Fibroblast of lung (primary cell): Measurements from ENCODE around the gene B3GNT8. TPM values are rescaled to one million over a fixed set of nuclear protein-coding genes. Genes with fewer than 3 reads are reported as not detected.
"Not testable (repeated sequence)": the region's sequence is repeated elsewhere in the genome, so short reads cannot be mapped to it uniquely, and the experiment has no call there.

ENCODE experiments used
- DNase-seq, 2 donors: peaks; one replicate each; pipeline versions ENCODE4 v3.0.0 to v3.0.0-alpha.2; 2010; ENCODE audit warnings: low read depth in 2 of 2
- H2AFZ ChIP-seq: 2 replicates; pipeline ENCODE4 v1.5.1; 2012; ENCODE audit warnings: low read length, control low read depth, inconsistent platforms
- H3K27ac ChIP-seq: 2 replicates; pipeline ENCODE4 v1.5.1; 2011; ENCODE audit warnings: low read length, control low read depth; ENCODE audit not compliant: insufficient read depth
- H3K27me3 ChIP-seq: 2 replicates; pipeline ENCODE4 v1.5.1; 2011; ENCODE audit warnings: mild to moderate bottlenecking, low read length; ENCODE audit not compliant: control insufficient read depth, insufficient read depth
- H3K36me3 ChIP-seq: 2 replicates; pipeline ENCODE4 v1.5.1; 2011; ENCODE audit warnings: low read length; ENCODE audit not compliant: control insufficient read depth, insufficient read depth
- H3K4me1 ChIP-seq: 2 replicates; pipeline ENCODE4 v1.5.1; 2011; ENCODE audit warnings: low read length; ENCODE audit not compliant: control insufficient read depth, insufficient read depth; ENCODE audit errors: extremely low read depth
- H3K4me2 ChIP-seq: 2 replicates; pipeline ENCODE4 v1.5.1; 2011; ENCODE audit warnings: low read length, control low read depth; ENCODE audit not compliant: insufficient read depth; ENCODE audit errors: extremely low read depth
- H3K4me3 ChIP-seq, 4 experiments: fragments of 200-600 bp in 1 of 4; sonication (generic) in 1 of 4; replicated peaks in 1 of 4; 2 replicates each; pipeline ENCODE4 v1.5.1; 2011 to 2016; ENCODE audit warnings: low read length in 4 of 4, low read depth in 3 of 4, mild to moderate bottlenecking in 3 of 4, control low read depth in 2 of 4, inconsistent platforms in 1 of 4, mixed read lengths in 1 of 4; ENCODE audit not compliant: insufficient read depth in 1 of 4; ENCODE audit errors: control extremely low read depth in 1 of 4
- H3K79me2 ChIP-seq: 2 replicates; pipeline ENCODE4 v1.5.1; 2012; ENCODE audit warnings: mild to moderate bottlenecking, low read length, inconsistent platforms; ENCODE audit not compliant: control insufficient read depth, insufficient read depth
- H3K9ac ChIP-seq: 2 replicates; pipeline ENCODE4 v1.5.1; 2011; ENCODE audit warnings: mild to moderate bottlenecking, low read length, control low read depth; ENCODE audit not compliant: insufficient read depth
- H3K9me3 ChIP-seq: 2 replicates; pipeline ENCODE4 v1.5.1; 2012; ENCODE audit warnings: low read depth, low read length; ENCODE audit not compliant: control insufficient read depth, insufficient read depth
- H4K20me1 ChIP-seq: 2 replicates; pipeline ENCODE4 v1.5.1; 2011; ENCODE audit warnings: low read length; ENCODE audit not compliant: control insufficient read depth, insufficient read depth; ENCODE audit errors: extremely low read depth
- CTCF ChIP-seq, 2 donors: IDR thresholded peaks in 1 of 2; conservative IDR thresholded peaks in 1 of 2; 1 replicate in 1 of 2; 2 replicates in 1 of 2; pipeline ENCODE4 v1.5.1; 2011 to 2012; ENCODE audit warnings: low read length in 2 of 2, control low read depth in 1 of 2, inconsistent platforms in 1 of 2, low read depth in 1 of 2, mild to moderate bottlenecking in 1 of 2
- EZH2 ChIP-seq: IDR thresholded peaks from 2 replicates; pipeline ENCODE4 v1.5.1; 2012; ENCODE audit warnings: low read length, control low read depth, mild to moderate bottlenecking; ENCODE audit errors: missing control alignments
- polyA minus RNA-seq: library from RNA; depleted of rRNA, polyadenylated mRNA; stranded (reverse); fragments of >200 nt; gene quantifications from 2 replicates; pipeline ENCODE4 v1.2.3, GENCODE V29; 2011; ENCODE audit warnings: low replicate concordance
- polyA plus RNA-seq, 2 donors: library from polyadenylated mRNA; depleted of rRNA in 1 of 2; stranded (reverse) in 1 of 2; unstranded in 1 of 2; fragments of >200 nt; gene quantifications; 2 replicates each; pipeline ENCODE4 v1.2.1, GENCODE V29; 2011 to 2012; ENCODE audit warnings: missing spikeins in 1 of 2
- total RNA-seq: library from RNA; depleted of rRNA; stranded (reverse); fragments of >200 nt; gene quantifications from 2 replicates; pipeline ENCODE4 v1.2.1, GENCODE V29; 2014

The B3GNT8 gene
- 1.3 and 3.5 TPM in 2 replicates for total RNA-seq
- 0.30 and 0.54 TPM in 2 replicates for polyA plus RNA-seq
- 1.5 and 3.2 TPM in 2 replicates for polyA plus RNA-seq (2012)
- polyA minus RNA-seq = 0.26 and 0.79 TPM in 2 replicates

DNA sequence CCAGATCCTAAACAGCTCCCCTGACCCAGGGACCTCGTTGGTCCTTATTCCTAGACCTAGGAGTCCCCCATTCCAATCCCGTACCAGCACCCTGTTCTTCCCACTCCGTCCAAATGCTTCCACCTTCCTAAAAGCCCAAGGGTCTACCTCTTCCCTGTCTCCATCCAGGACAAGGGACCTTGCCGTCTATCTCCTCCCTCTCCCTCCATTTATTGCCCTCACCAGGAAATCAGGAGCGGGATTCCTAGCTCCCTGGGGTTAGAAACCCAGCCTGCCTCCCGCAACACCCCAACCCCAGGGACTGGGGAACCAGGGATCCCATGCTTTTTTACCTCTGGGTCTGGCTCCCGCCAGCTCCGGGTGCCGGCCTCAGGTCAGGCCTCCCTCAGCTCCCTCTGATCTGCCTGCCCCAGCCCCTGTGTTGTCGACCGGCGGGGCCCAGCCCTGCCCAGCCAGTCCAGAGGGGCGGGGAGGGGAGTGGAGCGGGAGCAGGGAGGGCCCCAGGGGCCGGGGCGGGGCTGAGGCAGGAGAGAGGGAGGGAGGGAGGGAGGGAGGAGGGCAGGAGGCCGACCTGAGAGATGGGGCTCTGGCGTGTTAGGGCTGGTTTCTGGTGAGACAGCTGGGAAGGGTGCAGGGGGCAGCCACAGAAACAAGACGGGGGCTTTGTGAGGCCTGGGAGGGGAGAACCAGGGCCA lies at the start of gene B3GNT8:
Gene B3GNT8 (minus strand): TSS at position 423 of the 695 bp plus-strand sequence. CDS start 596 bp downstream, outside the sequence.
- Histone ChIP-seq H3K27ac (peak within 1 kb of the TSS; percentile 44), H3K9ac (peak within 1 kb of the TSS; percentile 21), H3K4me2 (peak within 1 kb of the TSS; percentile 69), H3K36me3 (peaks cover 14% of the 10 kb centered on the region), H4K20me1 (no peaks in the 10 kb centered on the region), H3K27me3 (no peaks in the 10 kb centered on the region), H2AFZ (peak within 1 kb of the TSS; percentile 34), H3K4me3 (peak within 1 kb of the TSS; percentile 29 to 67 (median 46)), H3K79me2 (no peaks in the 10 kb centered on the region), H3K4me1 (peaks cover 9% of the 10 kb centered on the region), H3K9me3 (no peaks in the 10 kb centered on the region)
- DNase-seq = peak; percentile 59 to 68
- TF ChIP-seq CTCF (conservative IDR thresholded peaks at IDR 0.05 in 1 of 2, IDR thresholded peaks at IDR 0.05 in 1 of 2; ENCODE audit: low read depth in 1 of 2, low read length in 2 of 2) (no peak), EZH2 (no peak)

DNA sequence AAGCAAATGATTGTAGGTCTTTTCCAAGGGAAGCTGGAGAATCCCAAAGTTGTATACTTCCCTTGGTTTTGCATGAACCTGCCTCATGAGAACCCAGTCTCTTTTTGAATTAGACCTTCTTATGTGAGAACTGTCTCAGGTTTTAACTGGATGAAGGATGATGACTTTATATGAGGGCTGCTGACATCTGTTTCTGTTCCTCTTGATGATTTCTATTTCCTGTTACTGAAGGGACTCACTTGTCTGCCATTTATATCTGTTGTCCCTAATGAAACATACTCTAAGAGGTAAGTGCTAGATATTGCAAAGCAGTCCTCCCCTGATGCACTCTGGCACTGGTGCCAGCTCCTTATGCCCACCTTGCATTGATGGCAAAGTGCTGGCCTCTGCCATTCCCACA lies 49.4 kb upstream of the B3GNT8 start:
- H3K4me2 ChIP-seq = no peak overlapping the region
- H3K9me3 ChIP-seq = no peaks in the 10 kb centered on the region
- no peak overlapping the region for H3K27ac ChIP-seq
- TF ChIP-seq CTCF (conservative IDR thresholded peaks at IDR 0.05 in 1 of 2, IDR thresholded peaks at IDR 0.05 in 1 of 2; ENCODE audit: low read depth in 1 of 2, low read length in 2 of 2) (no peak), EZH2 (no peak)
- no peaks in the 10 kb centered on the region for H3K4me1 ChIP-seq
- no peaks in the 10 kb centered on the region for H4K20me1 ChIP-seq
- no peaks in the 10 kb centered on the region for H3K79me2 ChIP-seq
- H3K4me3 ChIP-seq = no peak overlapping the region
- H3K9ac ChIP-seq = no peak overlapping the region
- H3K36me3 ChIP-seq = no peaks in the 10 kb centered on the region
- no peak for DNase-seq
- H2AFZ ChIP-seq = no peak overlapping the region
- no peaks in the 10 kb centered on the region for H3K27me3 ChIP-seq

- not testable (repeated sequence) for H3K4me1 ChIP-seq, H3K27ac ChIP-seq, H3K4me3 ChIP-seq, DNase-seq, H3K9me3 ChIP-seq, H3K9ac ChIP-seq, H3K4me2 ChIP-seq, H2AFZ ChIP-seq, H3K27me3 ChIP-seq, H3K36me3 ChIP-seq, H4K20me1 ChIP-seq, H3K79me2 ChIP-seq
Observed at GRCh38 chr19:41463257-41464256, 36.4 kb upstream of the B3GNT8 start.
